HepG2 (cell line): Measurements from ENCODE around the gene C1GALT1. TPM values are rescaled to one million over a fixed set of nuclear protein-coding genes. Genes with fewer than 3 reads are reported as not detected.

Source experiments
- ATAC-seq: fragments of 200-7000 bp; cut with Tn5 transposase; 3 replicates; pipeline ENCODE4 v1.9.1; 2020; ENCODE audit warnings: mild to moderate bottlenecking, moderate library complexity
- Bru-seq: library from RNA; stranded (reverse); fragments of 400-500 nt; gene quantifications from one replicate; lab custom pipeline; 2021; lab: Mats Ljungman, UMichigan
- BruChase-seq, 2 experiments: library from RNA; stranded (reverse); fragments of 400-500 nt; gene quantifications; one replicate each; lab custom pipeline; 2021; lab: Mats Ljungman, UMichigan
- BruUV-seq: library from RNA; stranded (reverse); fragments of 400-500 nt; replicated peaks from 2 replicates; lab custom pipeline; 2021; lab: Mats Ljungman, UMichigan
- CTCF ChIA-PET: fragments of 300-600 bp; formaldehyde crosslinking; extraction: SDS; loops from one replicate; lab custom pipeline; 2021; ENCODE audit warnings: low total read pairs, inconsistent platforms, low intra/inter-chr PET ratio; lab: Yijun Ruan, JAX
- POLR2A ChIA-PET: fragments of 350-600 bp; sonication (Branson Sonifier 250); formaldehyde crosslinking; loops from one replicate; lab custom pipeline; 2020; ENCODE audit warnings: antibody characterized with exemption, inconsistent platforms; lab: Yijun Ruan, JAX
- DNase-seq: peaks from one replicate; pipeline ENCODE4 v3.0.0-alpha.2; 2015; ENCODE audit warnings: low spot score
- FAIRE-seq: peaks from 3 replicates; lab custom pipeline; 2011; peaks lifted over from hg19 to GRCh38; lab: Jason Lieb, UNC
- H2AFZ ChIP-seq: one replicate; pipeline ENCODE4 v1.6.1; 2011; ENCODE audit warnings: low read length, inconsistent platforms
- H3K27ac ChIP-seq: fragments of 300-600 bp; 3 replicates; pipeline ENCODE4 v1.8.0; 2011; ENCODE audit warnings: mixed run types, mild to moderate bottlenecking, mixed read lengths, low read length, inconsistent platforms; ENCODE audit not compliant: insufficient read depth; ENCODE audit errors: extremely low read length
- H3K27me3 ChIP-seq, 2 experiments: fragments of 200-600 bp in 1 of 2; 2 replicates in 1 of 2; 3 replicates in 1 of 2; pipeline versions ENCODE4 v1.6.0 to v1.8.0; 2011; ENCODE audit warnings: low read length in 2 of 2, mild to moderate bottlenecking in 2 of 2, moderate library complexity in 2 of 2, inconsistent platforms in 1 of 2; ENCODE audit not compliant: insufficient read depth in 2 of 2, control insufficient read depth in 1 of 2
- H3K36me3 ChIP-seq, 2 experiments: fragments of 200-600 bp in 1 of 2; replicated peaks in 1 of 2; 2 replicates in 1 of 2; 3 replicates in 1 of 2; pipeline versions ENCODE4 v1.5.1 to v1.8.0; 2011; ENCODE audit warnings: low read length in 2 of 2, inconsistent platforms in 1 of 2; ENCODE audit not compliant: insufficient read depth in 2 of 2, control insufficient read depth in 1 of 2
- H3K4me1 ChIP-seq: 2 replicates; pipeline ENCODE4 v1.5.1; 2012; ENCODE audit warnings: low read length, inconsistent platforms; ENCODE audit not compliant: insufficient read depth
- H3K4me2 ChIP-seq: 2 replicates; pipeline ENCODE4 v1.6.0; 2011; ENCODE audit warnings: low read depth, low read length, inconsistent platforms
- H3K4me3 ChIP-seq, 3 experiments: fragments of 200-600 bp in 1 of 3; sonication (generic), shearing (Covaris generic) in 1 of 3; replicated peaks in 1 of 3; 2 replicates each; pipeline ENCODE4 v1.5.1; 2011 to 2016; ENCODE audit warnings: low read length in 3 of 3, inconsistent platforms in 2 of 3, low read depth in 2 of 3, mild to moderate bottlenecking in 2 of 3, control low read depth in 1 of 3, mixed read lengths in 1 of 3; ENCODE audit not compliant: insufficient read depth in 1 of 3
- H3K79me2 ChIP-seq: one replicate; pipeline ENCODE4 v1.6.1; 2011; ENCODE audit warnings: low read length, inconsistent platforms; ENCODE audit not compliant: insufficient read depth
- H3K9ac ChIP-seq: 2 replicates; pipeline ENCODE4 v1.6.0; 2011; ENCODE audit warnings: mild to moderate bottlenecking, low read depth, low read length, inconsistent platforms; ENCODE audit not compliant: insufficient read depth
- H3K9me3 ChIP-seq: 2 replicates; pipeline ENCODE4 v1.5.1; 2012; ENCODE audit warnings: mild to moderate bottlenecking, low read length
- H4K20me1 ChIP-seq: 2 replicates; pipeline ENCODE4 v1.6.0; 2011; ENCODE audit warnings: inconsistent platforms, mild to moderate bottlenecking, low read length, moderate library complexity; ENCODE audit not compliant: insufficient read depth
- CREB1 ChIP-seq, 2 experiments: fragments of 450-650 bp in 1 of 2; IDR thresholded peaks; 2 replicates each; pipeline ENCODE4 v1.6.1; 2016 to 2017; ENCODE audit warnings: control low read depth in 1 of 2, mild to moderate bottlenecking in 1 of 2, missing compliant biosample characterization in 1 of 2, missing genetic modification characterization in 1 of 2
- NCOA2 ChIP-seq: sonication (generic); formaldehyde crosslinking; IDR thresholded peaks from 2 replicates; pipeline ENCODE4 v1.8.0; 2022; ENCODE audit warnings: inconsistent platforms
- NFYB ChIP-seq: sonication (generic); formaldehyde crosslinking; IDR thresholded peaks from 2 replicates; pipeline ENCODE4 v1.4.0; 2020; ENCODE audit warnings: missing genetic modification reagents
- RXRA ChIP-seq: sonication (generic); formaldehyde crosslinking; IDR thresholded peaks from 2 replicates; pipeline ENCODE4 v1.5.1; 2020; ENCODE audit warnings: missing genetic modification reagents
- ZNF841 ChIP-seq: sonication (generic); formaldehyde crosslinking; IDR thresholded peaks from 2 replicates; pipeline ENCODE4 v1.8.1; 2023; ENCODE audit warnings: missing genetic modification reagents, borderline replicate concordance
- WGBS: methylation state at CpG from one replicate; pipeline ENCODE4 v1.1.6; 2017; ENCODE audit warnings: low lambda C conversion rate; 5-methylcytosine and 5-hydroxymethylcytosine counted together
- in situ Hi-C: cut with HindIII; loops from 2 replicates; pipeline ENCODE4 v1.10.0; 2017; ENCODE audit warnings: low pct_unique_long_range_greater_than_20kb; ENCODE audit not compliant: extremely low pct_ligation_motif_present
- intact Hi-C: fragments of 100-400 bp; cut with micrococcal nuclease; formaldehyde crosslinking; loops from one replicate; pipeline ENCODE4 v1.10.0; 2022; ENCODE audit not compliant: unreplicated experiment
- long read RNA-seq, 2 experiments: library from RNA in 1 of 2; library from polyadenylated mRNA in 1 of 2; stranded (forward) in 1 of 2; unstranded in 1 of 2; transcript quantifications; one replicate each; pipeline ENCODE4 v2.0.0, GENCODE V29; 2019 to 2022
- polyA minus RNA-seq, 3 experiments: library from RNA; depleted of rRNA, polyadenylated mRNA; stranded (reverse); fragments of >200 nt; gene quantifications; 2 replicates each; pipeline ENCODE4 v1.2.3, GENCODE V29; 2011; ENCODE audit warnings: low replicate concordance in 1 of 3
- polyA plus RNA-seq, 8 experiments: library from polyadenylated mRNA; depleted of rRNA in 3 of 8; stranded (reverse) in 7 of 8; unstranded in 1 of 8; fragments of >200 nt; fragmentation: Illumina TruSeq in 4 of 8; extraction: Trizol in 4 of 8; gene quantifications; 2 replicates each; pipeline versions ENCODE4 v1.2.1 to v1.2.3, GENCODE V29; 2011 to 2016; ENCODE audit warnings: low read depth in 4 of 8, missing spikeins in 1 of 8, mixed read lengths in 1 of 8; ENCODE audit not compliant: insufficient read depth in 1 of 8
- total RNA-seq, 5 experiments: library from RNA; depleted of rRNA; stranded (reverse); fragments of >200 nt; fragmentation: Illumina TruSeq; extraction: Trizol; gene quantifications; 2 replicates each; pipeline ENCODE4 v1.2.3, GENCODE V29; 2016; ENCODE audit warnings: low read depth in 1 of 5
- TF ChIP-seq, protein P1 (sequence below): sonication (generic); formaldehyde crosslinking; IDR thresholded peaks from 2 replicates; pipeline ENCODE4 v1.5.1; 2020; ENCODE audit warnings: missing genetic modification reagents, mild to moderate bottlenecking, borderline replicate concordance
- TF ChIP-seq, protein P2 (sequence below): sonication (generic); formaldehyde crosslinking; IDR thresholded peaks from 2 replicates; pipeline ENCODE4 v1.4.0; 2020; ENCODE audit warnings: mild to moderate bottlenecking, missing genetic modification reagents, borderline replicate concordance
- TF ChIP-seq, protein P3 (sequence below): sonication (generic); formaldehyde crosslinking; IDR thresholded peaks from 2 replicates; pipeline ENCODE4 v1.5.1; 2020; ENCODE audit warnings: missing genetic modification reagents, mild to moderate bottlenecking, borderline replicate concordance
- TF ChIP-seq, protein P4 (sequence below): IDR thresholded peaks from 2 replicates; pipeline ENCODE4 v1.6.1; 2016; ENCODE audit warnings: mild to moderate bottlenecking, missing biosample characterization, missing genetic modification reagents

C1GALT1 gene
- 65.9 and 68.2 TPM in 2 replicates for total RNA-seq (2016; rRNA removed; fragmentation: Illumina TruSeq; extraction: Trizol)
- 19.8 and 25.6 TPM in 2 replicates for total RNA-seq (2016; cell fraction: cytosol; rRNA removed; fragmentation: Illumina TruSeq; extraction: Trizol; ENCODE audit: low read depth)
- total RNA-seq (2016; cell fraction: insoluble cytoplasmic fraction; rRNA removed; fragmentation: Illumina TruSeq; extraction: Trizol), result 62.9 and 64.3 TPM in 2 replicates
- total RNA-seq (2016; cell fraction: membrane; rRNA removed; fragmentation: Illumina TruSeq; extraction: Trizol), result 52.3 and 53.0 TPM in 2 replicates
- total RNA-seq (2016; cell fraction: nucleus; rRNA removed; fragmentation: Illumina TruSeq; extraction: Trizol), result 69.0 and 75.5 TPM in 2 replicates
- 38.4 and 57.1 TPM in 2 replicates for polyA plus RNA-seq (2011; rRNA removed)
- 20.6 and 24.8 TPM in 2 replicates for polyA plus RNA-seq (2011; cell fraction: cytosol; rRNA removed)
- 23.4 and 24.2 TPM in 2 replicates for polyA plus RNA-seq (2011; cell fraction: nucleus; rRNA removed)
- 55.8 and 60.8 TPM in 2 replicates for polyA plus RNA-seq (2012)
- 8.4 and 10.0 TPM in 2 replicates for polyA plus RNA-seq (2016; cell fraction: cytosol; fragmentation: Illumina TruSeq; extraction: Trizol; ENCODE audit: low read depth)
- polyA plus RNA-seq (2016; cell fraction: insoluble cytoplasmic fraction; fragmentation: Illumina TruSeq; extraction: Trizol; ENCODE audit: low read depth), result 47.9 and 50.9 TPM in 2 replicates
- 20.8 and 22.4 TPM in 2 replicates for polyA plus RNA-seq (2016; cell fraction: membrane; fragmentation: Illumina TruSeq; extraction: Trizol; ENCODE audit: low read depth)
- 84.6 and 86.9 TPM in 2 replicates for polyA plus RNA-seq (2016; cell fraction: nucleus; fragmentation: Illumina TruSeq; extraction: Trizol; ENCODE audit: insufficient read depth, low read depth)
- 3.2 and 24.2 TPM in 2 replicates for polyA minus RNA-seq (2011; rRNA and poly(A)+ RNA removed; ENCODE audit: low replicate concordance)
- 58.8 and 63.4 TPM in 2 replicates for polyA minus RNA-seq (2011; cell fraction: cytosol; rRNA and poly(A)+ RNA removed)
- 176 and 229 TPM in 2 replicates for polyA minus RNA-seq (2011; cell fraction: nucleus; rRNA and poly(A)+ RNA removed)
- percentile 98 among the genes with signal in this experiment for Bru-seq, nascent RNA
- BruChase-seq, experiment 1, labeled RNA remaining after a 6-hour chase, result percentile 96 among the genes with signal in this experiment
- percentile 97 among the genes with signal in this experiment for BruChase-seq, experiment 2, labeled RNA remaining after a 2-hour chase
- long read RNA-seq, experiment 1, full-length matches to known transcripts, result 18 of 53 reads
- long read RNA-seq, experiment 1, partial matches to known transcripts, result 10 of 53 reads
- long read RNA-seq, experiment 1, other reads (novel, unspliced or antisense), result 25 of 53 reads
- long read RNA-seq, experiment 2, full-length matches to known transcripts, result 20 of 137 reads
- long read RNA-seq, experiment 2, partial matches to known transcripts, result 40 of 137 reads
- long read RNA-seq, experiment 2, other reads (novel, unspliced or antisense), result 77 of 137 reads

DNA sequence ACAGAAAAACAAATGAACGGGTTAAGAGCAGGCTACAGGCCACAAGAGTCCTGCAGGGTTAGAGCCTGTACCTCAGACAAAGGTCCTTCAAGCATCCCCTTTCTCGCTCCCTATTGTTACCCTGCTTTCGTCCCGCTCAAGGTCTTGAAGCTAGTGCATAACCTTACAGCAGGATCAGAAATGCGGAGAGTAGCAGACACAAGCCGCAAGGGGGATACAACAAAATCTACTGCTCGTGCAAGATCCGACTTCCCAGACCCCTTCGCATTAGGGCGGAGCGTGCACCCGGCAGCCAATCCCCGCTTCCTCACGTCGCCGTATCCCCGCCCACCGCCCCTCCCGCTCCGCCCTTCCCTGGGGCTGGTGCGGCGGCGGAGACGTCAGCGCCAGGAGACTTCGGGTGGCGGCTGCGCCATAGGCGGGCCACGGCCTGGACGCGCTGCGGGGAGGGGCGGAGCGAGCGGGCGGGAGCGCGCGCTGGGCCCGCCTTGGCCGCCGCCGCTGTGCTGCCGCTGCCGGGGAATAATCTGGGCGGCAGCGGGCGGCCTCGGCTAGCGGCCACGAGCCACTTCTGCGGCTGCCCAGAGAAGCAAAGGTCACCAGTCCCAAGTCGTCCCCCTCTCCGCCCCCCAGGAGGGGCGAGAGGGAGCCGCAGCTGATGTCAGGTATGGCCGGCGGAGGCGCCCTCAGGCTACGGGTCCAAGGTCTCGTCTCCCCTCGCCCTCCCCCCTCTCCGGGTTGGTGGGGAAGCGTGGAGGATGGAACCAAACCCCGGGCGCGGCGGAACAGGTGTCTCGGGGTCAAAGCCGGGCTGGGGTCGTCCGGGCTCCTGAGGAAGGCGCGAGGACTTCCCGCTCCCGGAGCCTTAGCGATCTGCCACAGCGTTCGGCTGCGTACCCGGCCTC is at the start of gene C1GALT1:
C1GALT1 (plus strand) TSS at position 389 of the 905 bp plus-strand sequence. CDS start 51,776 bp downstream, outside the sequence.
- Histone ChIP-seq H2AFZ (no peak within 1 kb of the TSS), H3K27ac (peak within 1 kb of the TSS; percentile 98), H3K9ac (peak within 1 kb of the TSS; percentile 94), H3K79me2 (peaks cover 79% of the 10 kb centered on the region), H3K36me3 (peaks cover 0 to 4% of the 10 kb centered on the region in 2 experiments; a peak in 1 of 5 replicates), H3K4me3 (peak within 1 kb of the TSS; percentile 79 to 96 (median 83)), H3K4me1 (peaks cover 63% of the 10 kb centered on the region), H4K20me1 (peaks cover 21% of the 10 kb centered on the region), H3K4me2 (peak within 1 kb of the TSS; percentile 95), H3K9me3 (no peaks in the 10 kb centered on the region), H3K27me3 (no peaks in the 10 kb centered on the region; a peak in 1 of 5 replicates)
- in situ Hi-C loops (loop anchor here (5.0 kb wide), 1 partner anchor 80 kb away; no protein-coding TSS in a partner anchor), intact Hi-C loops (loop anchor here (1.0 to 2.0 kb wide), 4 partner anchors 68 to 358 kb away; no protein-coding TSS in a partner anchor)
- FAIRE-seq, result peak; percentile 21
- ATAC-seq, result peak; percentile 87
- WGBS, result 0% methylated on average over 22 of the region's 82 CpGs
- peak; percentile 95 for DNase-seq
- no TSS peak for BruUV-seq
- POLR2A ChIA-PET, result interaction anchor here (0.7 to 3.8 kb wide), 20 partner anchors 8 to 1106 kb away, joined by 3 to 22 read pairs (median 4); no protein-coding TSS in a partner anchor
- CTCF ChIA-PET, result no interaction called here
- peak; percentile 65; the same call in 1 of the 2 replicates for TF ChIP-seq NCOA2 (CRISPR knock-in tag)
- TF ChIP-seq, protein P1, sequence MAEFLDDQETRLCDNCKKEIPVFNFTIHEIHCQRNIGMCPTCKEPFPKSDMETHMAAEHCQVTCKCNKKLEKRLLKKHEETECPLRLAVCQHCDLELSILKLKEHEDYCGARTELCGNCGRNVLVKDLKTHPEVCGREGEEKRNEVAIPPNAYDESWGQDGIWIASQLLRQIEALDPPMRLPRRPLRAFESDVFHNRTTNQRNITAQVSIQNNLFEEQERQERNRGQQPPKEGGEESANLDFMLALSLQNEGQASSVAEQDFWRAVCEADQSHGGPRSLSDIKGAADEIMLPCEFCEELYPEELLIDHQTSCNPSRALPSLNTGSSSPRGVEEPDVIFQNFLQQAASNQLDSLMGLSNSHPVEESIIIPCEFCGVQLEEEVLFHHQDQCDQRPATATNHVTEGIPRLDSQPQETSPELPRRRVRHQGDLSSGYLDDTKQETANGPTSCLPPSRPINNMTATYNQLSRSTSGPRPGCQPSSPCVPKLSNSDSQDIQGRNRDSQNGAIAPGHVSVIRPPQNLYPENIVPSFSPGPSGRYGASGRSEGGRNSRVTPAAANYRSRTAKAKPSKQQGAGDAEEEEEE (CRISPR knock-in tag), result 0 out of 2 replicates have a peak, but pooled peaks have one; percentile 41
- TF ChIP-seq, protein P2, sequence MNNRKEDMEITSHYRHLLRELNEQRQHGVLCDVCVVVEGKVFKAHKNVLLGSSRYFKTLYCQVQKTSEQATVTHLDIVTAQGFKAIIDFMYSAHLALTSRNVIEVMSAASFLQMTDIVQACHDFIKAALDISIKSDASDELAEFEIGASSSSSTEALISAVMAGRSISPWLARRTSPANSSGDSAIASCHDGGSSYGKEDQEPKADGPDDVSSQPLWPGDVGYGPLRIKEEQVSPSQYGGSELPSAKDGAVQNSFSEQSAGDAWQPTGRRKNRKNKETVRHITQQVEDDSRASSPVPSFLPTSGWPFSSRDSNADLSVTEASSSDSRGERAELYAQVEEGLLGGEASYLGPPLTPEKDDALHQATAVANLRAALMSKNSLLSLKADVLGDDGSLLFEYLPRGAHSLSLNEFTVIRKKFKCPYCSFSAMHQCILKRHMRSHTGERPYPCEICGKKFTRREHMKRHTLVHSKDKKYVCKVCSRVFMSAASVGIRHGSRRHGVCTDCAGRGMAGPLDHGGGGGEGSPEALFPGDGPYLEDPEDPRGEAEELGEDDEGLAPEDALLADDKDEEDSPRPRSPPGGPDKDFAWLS (CRISPR knock-in tag), result no peak
- peak; percentile 76 for TF ChIP-seq NFYB
- TF ChIP-seq, protein P3, sequence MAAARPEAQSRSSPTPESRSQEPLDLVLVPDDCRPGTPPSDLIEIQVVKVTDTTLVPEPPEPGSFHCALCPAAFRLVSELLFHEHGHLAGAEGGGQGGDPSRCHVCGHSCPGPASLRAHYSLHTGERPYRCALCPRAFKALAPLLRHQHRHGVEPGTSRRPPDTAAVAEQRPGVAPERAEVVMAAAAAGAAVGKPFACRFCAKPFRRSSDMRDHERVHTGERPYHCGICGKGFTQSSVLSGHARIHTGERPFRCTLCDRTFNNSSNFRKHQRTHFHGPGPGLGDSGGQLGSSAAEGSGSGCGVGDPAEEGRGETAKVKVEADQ, result peak; percentile 81; the same call in 1 of the 2 replicates
- TF ChIP-seq, protein P4, sequence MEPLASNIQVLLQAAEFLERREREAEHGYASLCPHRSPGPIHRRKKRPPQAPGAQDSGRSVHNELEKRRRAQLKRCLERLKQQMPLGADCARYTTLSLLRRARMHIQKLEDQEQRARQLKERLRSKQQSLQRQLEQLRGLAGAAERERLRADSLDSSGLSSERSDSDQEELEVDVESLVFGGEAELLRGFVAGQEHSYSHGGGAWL (CRISPR knock-in tag), result peak; percentile 27; the same call in 1 of the 2 replicates
- 0 out of 2 replicates have a peak, but pooled peaks have one; percentile 80 for TF ChIP-seq ZNF841 (CRISPR knock-in tag)
- peak; percentile 74 for TF ChIP-seq RXRA (CRISPR knock-in tag)
- peak; percentile 77 for TF ChIP-seq CREB1 (IDR thresholded peaks at IDR 0.05)
- peak; percentile 68 for TF ChIP-seq CREB1 (CRISPR knock-in tag; IDR thresholded peaks at IDR 0.05)
